ENCODE measurements around the gene UBE2B. TPM values are rescaled to one million over a fixed set of nuclear protein-coding genes. Genes with fewer than 3 reads are reported as not detected.

Gene UBE2B
- total and polyA plus RNA-seq, 2 experiments from 2014 or later: 78.9 to 128 TPM

DNA sequence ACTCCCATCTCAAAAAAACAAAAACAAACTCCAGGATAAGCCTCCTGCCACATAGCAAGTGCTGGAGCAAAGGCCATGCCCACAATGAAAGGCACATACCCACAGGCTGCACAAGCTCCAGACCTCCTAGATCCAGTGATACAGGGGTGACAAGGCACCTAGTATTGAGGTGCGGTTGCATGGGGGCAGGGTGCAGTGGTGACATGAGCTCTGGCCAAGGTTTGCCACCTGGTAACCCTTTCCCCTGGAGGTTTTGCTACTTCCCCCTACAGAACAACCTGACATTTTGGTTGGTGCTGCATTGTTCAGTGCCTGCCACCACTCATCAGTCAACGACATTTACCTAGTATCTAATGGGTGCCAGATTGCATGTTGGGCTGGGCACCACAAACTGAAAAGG lies 25.8 kb downstream of the UBE2B start:
- H3K4me3 ChIP-seq: no peak overlapping the region
- no peak for DNase-seq (ENCODE audit: low spot score)
- no peaks in the 10 kb centered on the region for H4K20me1 ChIP-seq (ENCODE audit: insufficient read depth, poor library complexity, severe bottlenecking)
- no peaks in the 10 kb centered on the region for H3K36me3 ChIP-seq (replicated peaks; ENCODE audit: insufficient read depth, low read depth)
- 94% methylated on average over 2 of the region's 2 CpGs for WGBS (ENCODE audit: low lambda C conversion rate, missing lambda C conversion rate)
- no peak overlapping the region for H2AFZ ChIP-seq
- H3K4me1 ChIP-seq (ENCODE audit: insufficient read depth): no peaks in the 10 kb centered on the region
- H3K79me2 ChIP-seq: no peaks in the 10 kb centered on the region
- H3K9me3 ChIP-seq (ENCODE audit: low read depth): no peaks in the 10 kb centered on the region
- H3K27ac ChIP-seq: peak overlapping the region; percentile 45
- H3K27me3 ChIP-seq: no peaks in the 10 kb centered on the region
- no peaks in the 10 kb centered on the region for H3K9me2 ChIP-seq (replicated peaks; ENCODE audit: insufficient read depth)
- TF ChIP-seq, protein P1, sequence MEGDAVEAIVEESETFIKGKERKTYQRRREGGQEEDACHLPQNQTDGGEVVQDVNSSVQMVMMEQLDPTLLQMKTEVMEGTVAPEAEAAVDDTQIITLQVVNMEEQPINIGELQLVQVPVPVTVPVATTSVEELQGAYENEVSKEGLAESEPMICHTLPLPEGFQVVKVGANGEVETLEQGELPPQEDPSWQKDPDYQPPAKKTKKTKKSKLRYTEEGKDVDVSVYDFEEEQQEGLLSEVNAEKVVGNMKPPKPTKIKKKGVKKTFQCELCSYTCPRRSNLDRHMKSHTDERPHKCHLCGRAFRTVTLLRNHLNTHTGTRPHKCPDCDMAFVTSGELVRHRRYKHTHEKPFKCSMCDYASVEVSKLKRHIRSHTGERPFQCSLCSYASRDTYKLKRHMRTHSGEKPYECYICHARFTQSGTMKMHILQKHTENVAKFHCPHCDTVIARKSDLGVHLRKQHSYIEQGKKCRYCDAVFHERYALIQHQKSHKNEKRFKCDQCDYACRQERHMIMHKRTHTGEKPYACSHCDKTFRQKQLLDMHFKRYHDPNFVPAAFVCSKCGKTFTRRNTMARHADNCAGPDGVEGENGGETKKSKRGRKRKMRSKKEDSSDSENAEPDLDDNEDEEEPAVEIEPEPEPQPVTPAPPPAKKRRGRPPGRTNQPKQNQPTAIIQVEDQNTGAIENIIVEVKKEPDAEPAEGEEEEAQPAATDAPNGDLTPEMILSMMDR (IDR thresholded peaks at IDR 0.05; ENCODE audit: poor library complexity): no peak
- no peak for TF ChIP-seq EZH2phosphoT487 (IDR thresholded peaks at IDR 0.05; ENCODE audit: low read depth, severe bottlenecking, unreplicated experiment)
- no peak for TF ChIP-seq EZH2 (IDR thresholded peaks at IDR 0.05; ENCODE audit: borderline replicate concordance)
- no peak overlapping the region for H3K4me2 ChIP-seq

- no peaks in the 10 kb centered on the region for H3K79me2 ChIP-seq
- DNase-seq (ENCODE audit: low spot score): no peak
- no peak overlapping the region for H2AFZ ChIP-seq
- H3K36me3 ChIP-seq (replicated peaks; ENCODE audit: insufficient read depth, low read depth): no peaks in the 10 kb centered on the region
- no peak overlapping the region for H3K4me3 ChIP-seq
- 91% methylated on average over 2 of the region's 2 CpGs for WGBS (ENCODE audit: low lambda C conversion rate, missing lambda C conversion rate)
- no peaks in the 10 kb centered on the region for H3K27me3 ChIP-seq
- no peak overlapping the region for H3K27ac ChIP-seq
- TF ChIP-seq, protein P1 (IDR thresholded peaks at IDR 0.05; ENCODE audit: poor library complexity): no peak
- no peak for TF ChIP-seq EZH2phosphoT487 (IDR thresholded peaks at IDR 0.05; ENCODE audit: low read depth, severe bottlenecking, unreplicated experiment)
- no peaks in the 10 kb centered on the region for H3K9me3 ChIP-seq (ENCODE audit: low read depth)
- H4K20me1 ChIP-seq (ENCODE audit: insufficient read depth, poor library complexity, severe bottlenecking): no peaks in the 10 kb centered on the region
- no peak overlapping the region for H3K4me2 ChIP-seq
- H3K9me2 ChIP-seq (replicated peaks; ENCODE audit: insufficient read depth): no peaks in the 10 kb centered on the region
- no peaks in the 10 kb centered on the region for H3K4me1 ChIP-seq (ENCODE audit: insufficient read depth)
Observed at GRCh38 chr5:134398609-134399155, 27.3 kb downstream of the UBE2B start.

- Histone ChIP-seq H3K36me3 (replicated peaks; ENCODE audit: insufficient read depth, low read depth) (no peaks in the 10 kb centered on the region), H3K27me3 (no peaks in the 10 kb centered on the region), H3K9me3 (ENCODE audit: low read depth) (no peaks in the 10 kb centered on the region), H2AFZ (no peak overlapping the region), H3K4me1 (ENCODE audit: insufficient read depth) (no peaks in the 10 kb centered on the region), H3K4me2 (no peak overlapping the region), H3K27ac (peak overlapping the region; percentile 40), H3K4me3 (no peak overlapping the region), H4K20me1 (ENCODE audit: insufficient read depth, poor library complexity, severe bottlenecking) (no peaks in the 10 kb centered on the region), H3K9me2 (replicated peaks; ENCODE audit: insufficient read depth) (no peaks in the 10 kb centered on the region), H3K79me2 (peaks cover 11% of the 10 kb centered on the region)
- DNase-seq (ENCODE audit: low spot score): peak; percentile 29
- WGBS (ENCODE audit: low lambda C conversion rate, missing lambda C conversion rate): 74% methylated on average over 5 of the region's 5 CpGs
- no peak for TF ChIP-seq EZH2phosphoT487 (IDR thresholded peaks at IDR 0.05; ENCODE audit: low read depth, severe bottlenecking, unreplicated experiment)
- no peak for TF ChIP-seq EZH2 (IDR thresholded peaks at IDR 0.05; ENCODE audit: borderline replicate concordance)
- TF ChIP-seq, protein P1 (IDR thresholded peaks at IDR 0.05; ENCODE audit: poor library complexity): no peak
Observed at GRCh38 chr5:134403951-134404350, 32.6 kb downstream of the UBE2B start.
